ENCODE measurements around the gene RAET1G.

RAET1G gene

DNA sequence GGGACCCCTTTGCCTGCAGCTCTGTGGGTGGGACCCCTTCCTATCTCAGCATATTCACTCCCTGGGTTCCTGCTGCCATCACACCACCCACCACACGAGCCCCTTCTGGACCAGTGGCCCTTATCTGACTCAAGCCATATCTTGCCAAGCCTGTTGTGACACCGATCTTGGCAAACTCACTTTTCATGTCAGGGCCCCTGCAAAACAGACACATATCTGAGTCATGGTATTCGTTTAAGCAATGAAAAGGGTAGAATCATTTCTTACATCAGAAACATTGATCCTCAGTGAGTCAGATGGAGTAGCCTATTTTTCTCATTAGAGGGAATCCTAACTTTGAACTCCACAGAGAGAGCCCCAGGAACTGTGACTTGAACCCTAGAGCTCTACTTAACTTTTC lies 35.6 kb downstream of the RAET1G start:
- DNase-seq (ENCODE audit: insufficient read length, low spot score) (no peak), FAIRE-seq (no peak)
- TF ChIP-seq, protein P1, sequence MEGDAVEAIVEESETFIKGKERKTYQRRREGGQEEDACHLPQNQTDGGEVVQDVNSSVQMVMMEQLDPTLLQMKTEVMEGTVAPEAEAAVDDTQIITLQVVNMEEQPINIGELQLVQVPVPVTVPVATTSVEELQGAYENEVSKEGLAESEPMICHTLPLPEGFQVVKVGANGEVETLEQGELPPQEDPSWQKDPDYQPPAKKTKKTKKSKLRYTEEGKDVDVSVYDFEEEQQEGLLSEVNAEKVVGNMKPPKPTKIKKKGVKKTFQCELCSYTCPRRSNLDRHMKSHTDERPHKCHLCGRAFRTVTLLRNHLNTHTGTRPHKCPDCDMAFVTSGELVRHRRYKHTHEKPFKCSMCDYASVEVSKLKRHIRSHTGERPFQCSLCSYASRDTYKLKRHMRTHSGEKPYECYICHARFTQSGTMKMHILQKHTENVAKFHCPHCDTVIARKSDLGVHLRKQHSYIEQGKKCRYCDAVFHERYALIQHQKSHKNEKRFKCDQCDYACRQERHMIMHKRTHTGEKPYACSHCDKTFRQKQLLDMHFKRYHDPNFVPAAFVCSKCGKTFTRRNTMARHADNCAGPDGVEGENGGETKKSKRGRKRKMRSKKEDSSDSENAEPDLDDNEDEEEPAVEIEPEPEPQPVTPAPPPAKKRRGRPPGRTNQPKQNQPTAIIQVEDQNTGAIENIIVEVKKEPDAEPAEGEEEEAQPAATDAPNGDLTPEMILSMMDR (IDR thresholded peaks at IDR 0.05; ENCODE audit: insufficient read depth, missing control alignments) = no peak

DNA sequence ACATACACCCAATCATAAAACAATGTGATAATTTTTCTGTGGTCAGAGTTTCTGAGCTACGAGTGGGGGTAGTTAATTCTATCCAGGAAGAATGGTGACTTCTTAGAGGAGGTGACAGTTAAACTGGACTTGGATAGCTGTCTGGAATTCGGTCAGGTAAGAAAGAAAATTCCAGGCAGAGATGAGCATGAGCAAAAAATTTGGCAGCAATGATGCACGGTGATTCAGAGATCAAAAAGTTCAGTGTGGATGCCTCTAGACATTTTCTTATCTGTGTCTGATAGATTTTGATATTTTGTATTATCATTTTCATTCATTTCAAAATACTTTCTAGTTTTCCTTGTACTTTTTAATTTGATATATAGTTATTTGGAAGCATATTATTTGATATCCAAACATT lies 37.0 kb downstream of the RAET1G start:
- TF ChIP-seq, protein P1 (IDR thresholded peaks at IDR 0.05; ENCODE audit: insufficient read depth, missing control alignments) = no peak
- FAIRE-seq (no peak), DNase-seq (ENCODE audit: insufficient read length, low spot score) (no peak)

DNA sequence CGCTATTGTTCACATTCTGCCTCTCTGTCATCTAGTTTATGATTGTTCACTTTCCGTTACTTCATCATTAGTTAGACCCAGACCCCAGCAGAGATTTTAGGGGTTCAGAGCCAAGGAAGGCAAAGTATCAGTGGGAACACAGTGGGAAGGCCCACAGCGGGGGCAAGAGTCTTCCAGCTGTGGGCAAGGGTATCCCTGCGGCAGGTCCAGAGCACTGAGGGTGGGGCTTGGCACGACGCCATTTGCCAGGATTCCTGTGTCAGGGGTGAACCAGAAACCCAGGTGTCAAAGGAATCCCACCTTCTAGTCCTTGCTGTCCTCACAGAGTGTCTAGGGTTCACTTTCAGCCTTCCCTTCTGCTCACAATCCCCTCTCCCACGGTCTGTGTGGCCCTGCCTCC lies 38.3 kb downstream of the RAET1G start:
- FAIRE-seq (no peak), DNase-seq (ENCODE audit: insufficient read length, low spot score) (no peak)
- TF ChIP-seq, protein P1 (IDR thresholded peaks at IDR 0.05; ENCODE audit: insufficient read depth, missing control alignments) = no peak

DNA sequence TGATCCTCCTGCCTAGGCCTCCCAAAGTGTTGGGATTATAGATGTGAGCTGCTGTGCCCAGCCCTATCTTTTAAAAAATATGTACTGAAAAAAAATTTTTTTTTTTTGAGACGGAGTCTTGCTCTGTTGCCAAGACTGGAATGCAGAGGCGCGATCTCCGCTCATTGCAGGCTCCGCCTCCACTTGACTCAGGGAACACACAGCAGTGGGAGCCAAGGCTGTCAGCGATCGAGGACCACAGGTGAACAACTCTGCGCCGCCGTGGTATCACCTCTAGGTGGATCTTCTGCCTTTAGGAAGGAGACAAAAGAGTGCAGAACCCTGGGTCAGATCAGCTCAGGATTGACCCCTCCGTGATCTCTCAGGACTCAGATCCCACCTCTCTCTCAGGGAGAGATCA lies 38.7 kb downstream of the RAET1G start:
- TF ChIP-seq, protein P1 (IDR thresholded peaks at IDR 0.05; ENCODE audit: insufficient read depth, missing control alignments) = no peak
- DNase-seq (ENCODE audit: insufficient read length, low spot score) (no peak), FAIRE-seq (no peak)

DNA sequence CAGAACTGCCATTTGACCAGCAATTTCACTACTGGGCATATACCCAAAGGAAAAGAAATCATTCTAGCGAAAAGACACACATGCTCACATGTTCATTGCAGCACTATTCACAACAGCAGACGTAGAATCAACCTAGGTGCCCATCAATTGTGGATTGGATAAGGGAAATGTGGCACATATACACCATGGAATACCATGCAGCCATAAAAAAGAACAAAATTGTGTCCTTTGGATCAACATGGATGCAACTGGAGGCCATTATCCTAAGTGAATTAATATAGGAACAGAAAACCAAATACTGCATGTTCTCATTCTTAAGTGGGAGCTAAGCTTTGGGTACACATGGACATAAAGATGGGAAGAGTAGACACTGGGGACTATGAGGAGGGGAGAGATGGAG lies 41.1 kb downstream of the RAET1G start:
- TF ChIP-seq, protein P1 (IDR thresholded peaks at IDR 0.05; ENCODE audit: insufficient read depth, missing control alignments) = no peak
- DNase-seq (ENCODE audit: insufficient read length, low spot score) (no peak), FAIRE-seq (no peak)

DNA sequence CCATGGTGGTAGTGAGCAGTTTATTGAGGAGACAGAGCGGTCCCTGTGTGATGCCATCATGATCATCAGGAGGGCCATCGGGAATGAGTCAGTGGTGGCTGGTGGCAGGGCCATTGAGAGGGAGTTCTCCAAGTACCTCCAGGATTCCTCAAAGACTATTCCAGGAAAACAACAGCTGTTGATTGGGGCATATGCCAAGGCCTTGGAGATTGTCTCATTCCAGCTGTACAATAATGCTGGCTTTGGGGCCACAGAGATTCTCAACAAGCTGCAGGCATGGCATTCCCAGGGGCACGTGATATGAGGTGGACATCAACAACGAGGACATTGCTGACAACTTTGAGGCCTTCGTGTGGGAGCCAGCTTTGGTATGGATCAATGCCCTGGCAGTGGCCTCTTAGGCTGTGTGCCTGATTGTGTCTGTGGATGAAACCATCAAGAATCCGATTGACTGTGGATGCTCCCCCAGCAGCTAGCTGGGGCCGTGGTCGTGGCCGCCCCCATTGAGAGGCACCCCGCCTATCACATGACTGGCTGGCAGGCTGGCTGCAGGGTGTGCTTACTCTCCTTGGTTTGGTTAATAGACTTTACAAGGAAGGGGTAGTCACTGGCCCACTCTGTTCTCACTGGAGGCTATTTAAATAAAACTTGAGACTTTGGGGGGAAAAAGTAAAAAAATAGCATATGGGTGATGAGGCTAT lies 41.7 kb downstream of the RAET1G start:
- TF ChIP-seq, protein P1 (IDR thresholded peaks at IDR 0.05; ENCODE audit: insufficient read depth, missing control alignments) = no peak
- no peak for DNase-seq (ENCODE audit: insufficient read length, low spot score)
- FAIRE-seq = no peak

DNA sequence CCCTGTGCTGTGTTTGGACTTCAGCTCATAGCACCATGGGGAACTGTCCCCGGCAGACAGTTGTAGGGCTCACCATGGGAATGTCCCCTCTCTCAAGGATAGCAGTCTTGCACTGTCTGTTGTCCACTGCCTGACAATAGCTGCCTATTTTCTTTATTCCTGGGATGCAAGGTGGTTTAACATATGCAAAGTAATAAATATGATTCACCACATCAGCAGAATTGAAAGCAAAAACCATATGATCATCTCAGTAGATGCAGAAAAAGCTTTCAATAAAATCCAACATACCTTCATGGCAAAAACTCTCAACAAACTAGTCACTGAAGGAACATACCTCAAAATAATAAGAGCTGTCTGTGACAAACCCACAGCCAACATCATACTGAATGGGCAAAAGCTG lies 45.3 kb downstream of the RAET1G start:
- no peak for DNase-seq (ENCODE audit: insufficient read length, low spot score)
- no peak for FAIRE-seq
- TF ChIP-seq, protein P1 (IDR thresholded peaks at IDR 0.05; ENCODE audit: insufficient read depth, missing control alignments) = no peak
